HL-60/S4 treated with retinoic acid at 250 ng/mL for 4 days and 3 days (cell line): ENCODE results near the gene NUP214.
"Not testable (repeated sequence)": the region's sequence is repeated elsewhere in the genome, so short reads cannot be mapped to it uniquely, and the experiment has no call there.

ENCODE experiments used
- in situ Hi-C: fragments of 300-500 bp; cut with MboI; formaldehyde crosslinking; loops from 2 replicates; pipeline ENCODE4 v1.7.0; 2022; ENCODE audit warnings: low sequenced_read_pairs

The NUP214 gene

GRCh38 chr9:131115360-131115742, 10.0 kb upstream of the NUP214 start:
- in situ Hi-C loops: not testable (repeated sequence)

GRCh38 chr9:131116281-131117120, 8.9 kb upstream of the NUP214 start:
- in situ Hi-C loops: no loop called here

GRCh38 chr9:131117121-131117761, 8.1 kb upstream of the NUP214 start:
- in situ Hi-C loops: no loop called here

GRCh38 chr9:131117762-131118145, 7.6 kb upstream of the NUP214 start:
- in situ Hi-C loops: no loop called here

- in situ Hi-C loops: no loop called here
These were observed 5.8 kb upstream of the NUP214 start for GRCh38 chr9:131119600-131119999.

GRCh38 chr9:131120620-131121228, 4.7 kb upstream of the NUP214 start:
- in situ Hi-C loops: no loop called here

GRCh38 chr9:131121346-131121745, 4.0 kb upstream of the NUP214 start:
- in situ Hi-C loops: no loop called here

- in situ Hi-C loops: no loop called here
These were observed 3.2 kb upstream of the NUP214 start for GRCh38 chr9:131122158-131122557.

GRCh38 chr9:131125038-131125287, 423 bp upstream of the NUP214 start:
- in situ Hi-C loops: loop anchor here (25.0 kb wide), 1 partner anchor 1212 kb away; no protein-coding TSS in a partner anchor

GRCh38 chr9:131126059-131126426, 657 bp downstream of the NUP214 start:
- in situ Hi-C loops: loop anchor here (25.0 kb wide), 1 partner anchor 1211 kb away; no protein-coding TSS in a partner anchor

- in situ Hi-C loops: loop anchor here (25.0 kb wide), 1 partner anchor 1208 kb away; no protein-coding TSS in a partner anchor
These were observed 3.8 kb downstream of the NUP214 start for GRCh38 chr9:131129183-131129582.

GRCh38 chr9:131138676-131139075, 13.3 kb downstream of the NUP214 start:
- in situ Hi-C loops: loop anchor here (25.0 kb wide), 1 partner anchor 1199 kb away; no protein-coding TSS in a partner anchor

- in situ Hi-C loops: loop anchor here (25.0 kb wide), 1 partner anchor 1197 kb away; no protein-coding TSS in a partner anchor
These were observed 14.7 kb downstream of the NUP214 start for GRCh38 chr9:131140112-131140511.

- in situ Hi-C loops: loop anchor here (25.0 kb wide), 1 partner anchor 1197 kb away; no protein-coding TSS in a partner anchor
These were observed 15.2 kb downstream of the NUP214 start for GRCh38 chr9:131140550-131140949.

GRCh38 chr9:131142160-131142559, 16.8 kb downstream of the NUP214 start:
- in situ Hi-C loops: loop anchor here (25.0 kb wide), 1 partner anchor 1195 kb away; no protein-coding TSS in a partner anchor

GRCh38 chr9:131144201-131144600, 18.8 kb downstream of the NUP214 start:
- in situ Hi-C loops: loop anchor here (25.0 kb wide), 1 partner anchor 1193 kb away; no protein-coding TSS in a partner anchor

GRCh38 chr9:131145245-131145644, 19.9 kb downstream of the NUP214 start:
- in situ Hi-C loops: loop anchor here (25.0 kb wide), 1 partner anchor 1192 kb away; no protein-coding TSS in a partner anchor

- in situ Hi-C loops: loop anchor here (25.0 kb wide), 1 partner anchor 1191 kb away; no protein-coding TSS in a partner anchor
These were observed 20.8 kb downstream of the NUP214 start for GRCh38 chr9:131146186-131146585.

GRCh38 chr9:131148276-131148675, 22.9 kb downstream of the NUP214 start:
- in situ Hi-C loops: loop anchor here (25.0 kb wide), 1 partner anchor 1189 kb away; no protein-coding TSS in a partner anchor

- in situ Hi-C loops: loop anchor here (25.0 kb wide), 1 partner anchor 1188 kb away; no protein-coding TSS in a partner anchor
These were observed 23.7 kb downstream of the NUP214 start for GRCh38 chr9:131148966-131149687.

GRCh38 chr9:131149688-131150053, 24.3 kb downstream of the NUP214 start:
- in situ Hi-C loops: loop anchor here (25.0 kb wide), 1 partner anchor 1188 kb away; no protein-coding TSS in a partner anchor
